ENCODE data around the gene RXRA. TPM values are rescaled to one million over a fixed set of nuclear protein-coding genes. Genes with fewer than 3 reads are reported as not detected.

RXRA gene
- total RNA-seq, 1 experiment from 2014 or later, result 40.5 TPM

DNA sequence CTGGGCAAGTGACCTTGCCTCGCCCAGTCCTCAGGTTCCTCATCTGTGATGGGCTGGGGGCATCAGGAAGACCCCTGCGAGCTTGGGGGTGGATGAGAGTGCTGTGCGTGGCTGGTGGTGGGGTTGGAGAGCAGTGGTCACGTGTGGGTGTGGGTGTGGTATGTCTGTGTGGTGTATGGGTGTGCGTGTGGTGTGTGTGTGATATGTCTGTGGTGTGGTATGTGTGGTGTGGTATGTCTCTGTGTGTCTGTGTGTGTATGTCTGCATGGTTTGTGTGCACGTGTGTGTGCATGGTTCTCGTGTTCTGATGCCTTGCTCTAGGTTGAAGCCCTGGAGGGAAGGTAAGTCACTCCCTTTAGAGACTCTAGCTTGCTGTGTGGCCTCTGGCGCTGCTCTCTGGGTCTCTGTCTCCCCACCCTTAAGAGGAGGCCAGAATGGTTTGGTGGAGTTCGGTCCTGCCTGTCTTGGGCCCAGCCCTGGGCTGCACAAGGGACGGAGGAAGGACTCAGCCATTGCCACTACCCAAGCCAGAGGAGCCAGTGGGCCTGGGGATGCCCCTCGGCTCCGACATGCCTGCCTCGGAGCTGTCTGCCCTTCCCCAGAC lies 87.0 kb downstream of the RXRA start:
- H3K4me3 ChIP-seq, result no peak overlapping the region
- H3K9me3 ChIP-seq, result no peaks in the 10 kb centered on the region
- H3K36me3 ChIP-seq, result peaks cover 8% of the 10 kb centered on the region
- no peaks in the 10 kb centered on the region for H3K27me3 ChIP-seq
- DNase-seq, result no peak

GRCh38 chr9:134413890-134414623 lies 87.8 kb downstream of the RXRA start:
- Histone ChIP-seq H3K36me3 (peaks cover 8% of the 10 kb centered on the region), H3K4me3 (no peak overlapping the region), H3K9me3 (no peaks in the 10 kb centered on the region), H3K27me3 (no peaks in the 10 kb centered on the region)
- DNase-seq, result peak; percentile 96

DNA sequence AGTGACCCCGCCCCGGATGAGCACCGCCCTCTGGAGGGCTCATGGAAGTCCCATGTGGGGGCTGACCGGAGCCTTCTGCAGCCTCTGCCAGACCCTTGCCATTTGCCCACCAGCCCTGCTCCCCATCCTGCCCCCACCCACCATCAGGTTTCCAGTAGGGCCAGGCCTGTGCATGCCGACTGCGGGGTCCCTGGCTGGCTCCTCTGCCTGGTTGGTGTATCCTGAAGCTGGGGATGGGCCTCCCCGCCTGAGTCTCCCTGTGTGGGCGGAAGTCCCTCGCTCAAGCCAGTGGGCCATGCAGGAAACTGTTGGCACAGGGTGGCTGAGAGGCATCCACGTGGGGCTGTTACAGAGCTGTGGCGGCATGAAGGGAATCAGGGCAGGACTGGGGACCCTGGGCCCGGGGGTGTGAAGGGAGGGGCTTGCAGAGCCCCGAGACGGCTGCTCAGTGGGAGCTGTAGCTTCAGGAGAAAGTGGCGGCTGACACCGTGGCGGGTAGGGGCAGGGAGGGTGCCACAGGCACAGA lies 88.7 kb downstream of the RXRA start:
- DNase-seq, result no peak
- H3K9me3 ChIP-seq, result no peaks in the 10 kb centered on the region
- H3K36me3 ChIP-seq, result peaks cover 8% of the 10 kb centered on the region
- no peaks in the 10 kb centered on the region for H3K27me3 ChIP-seq
- H3K4me3 ChIP-seq, result no peak overlapping the region

GRCh38 chr9:134416385-134417015 lies 90.2 kb downstream of the RXRA start:
- Histone ChIP-seq H3K36me3 (peaks cover 8% of the 10 kb centered on the region), H3K4me3 (no peak overlapping the region), H3K27me3 (no peaks in the 10 kb centered on the region), H3K9me3 (no peaks in the 10 kb centered on the region)
- no peak for DNase-seq

DNA sequence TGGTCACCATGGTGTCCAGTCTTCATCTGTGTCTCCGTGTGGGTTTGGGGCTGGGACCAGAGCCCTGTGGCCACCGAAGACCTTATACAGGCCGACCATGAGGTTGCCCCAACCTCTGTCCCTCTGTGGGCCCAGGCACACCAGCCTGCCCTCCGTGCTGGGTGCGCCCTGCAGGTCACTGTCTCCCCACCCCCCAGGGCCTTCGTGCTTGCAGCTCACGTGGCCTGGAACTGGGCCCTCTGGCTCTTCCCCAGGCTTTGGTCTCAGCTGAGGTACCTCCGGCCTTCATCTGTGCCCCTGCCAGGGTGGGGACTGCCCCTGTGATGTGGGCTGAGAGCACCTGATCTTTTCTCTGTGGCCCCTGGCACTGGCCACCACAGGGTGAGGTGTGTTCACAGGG lies 92.1 kb downstream of the RXRA start:
- no peak overlapping the region for H3K4me3 ChIP-seq
- no peaks in the 10 kb centered on the region for H3K27me3 ChIP-seq
- DNase-seq, result no peak
- H3K36me3 ChIP-seq, result peaks cover 16% of the 10 kb centered on the region
- no peaks in the 10 kb centered on the region for H3K9me3 ChIP-seq

DNA sequence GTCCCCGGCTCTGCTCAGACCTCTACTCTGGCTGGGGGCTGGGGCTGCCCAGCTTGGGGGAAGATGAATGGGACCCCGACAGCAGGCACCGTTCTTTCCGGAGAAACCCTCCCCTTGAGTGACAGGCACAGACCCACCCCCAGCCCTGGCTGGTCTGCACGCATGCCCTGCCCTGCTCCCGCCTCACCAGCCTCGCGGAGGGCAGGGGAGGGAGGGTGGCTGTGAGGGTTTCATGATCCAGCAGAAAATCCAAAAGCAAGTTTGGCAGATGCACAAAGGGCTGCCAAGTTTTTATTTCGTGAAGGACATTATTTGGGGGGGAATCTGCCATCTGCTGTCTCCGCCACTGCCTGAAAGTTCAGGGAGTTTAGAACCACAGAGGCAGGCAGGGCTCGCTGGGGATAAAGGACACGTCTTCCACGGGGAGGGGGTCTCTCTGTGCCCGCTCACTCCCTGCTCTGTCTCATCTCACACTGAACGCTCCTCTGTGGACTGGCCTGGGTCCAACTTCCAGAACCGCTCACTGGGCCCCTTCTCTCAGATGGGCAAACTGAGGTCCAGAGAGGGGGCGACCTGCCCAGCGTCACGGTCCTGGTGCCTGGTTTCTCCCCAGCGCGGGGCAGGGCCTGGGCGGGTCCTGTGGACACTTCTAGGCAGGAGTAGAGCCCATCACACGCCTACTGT lies 92.9 kb downstream of the RXRA start:
- H3K9me3 ChIP-seq, result no peaks in the 10 kb centered on the region
- H3K4me3 ChIP-seq, result no peak overlapping the region
- H3K36me3 ChIP-seq, result peaks cover 16% of the 10 kb centered on the region
- H3K27me3 ChIP-seq, result no peaks in the 10 kb centered on the region
- no peak for DNase-seq

DNA sequence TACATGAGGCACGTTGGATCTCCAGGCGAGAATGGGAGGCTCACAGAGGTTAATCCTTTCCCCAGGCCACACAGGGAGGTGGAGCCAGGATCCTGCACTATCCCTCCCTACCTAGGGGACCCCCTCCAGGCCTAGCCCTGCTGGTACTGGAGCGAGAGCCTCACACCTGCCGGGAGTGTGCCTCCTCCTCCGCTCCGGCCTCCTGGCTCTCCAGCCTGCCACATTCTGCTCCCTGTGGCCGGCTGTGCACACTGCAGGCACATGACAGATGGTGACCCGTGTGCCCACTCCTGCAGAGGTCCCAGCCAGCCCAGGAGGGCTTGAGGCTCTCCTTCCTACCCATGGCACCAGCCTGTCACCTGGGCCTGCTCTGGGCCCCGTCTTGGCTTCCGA lies 93.4 kb downstream of the RXRA start:
- Histone ChIP-seq H3K9me3 (no peaks in the 10 kb centered on the region), H3K36me3 (peaks cover 16% of the 10 kb centered on the region), H3K4me3 (no peak overlapping the region), H3K27me3 (no peaks in the 10 kb centered on the region)
- DNase-seq, result no peak

DNA sequence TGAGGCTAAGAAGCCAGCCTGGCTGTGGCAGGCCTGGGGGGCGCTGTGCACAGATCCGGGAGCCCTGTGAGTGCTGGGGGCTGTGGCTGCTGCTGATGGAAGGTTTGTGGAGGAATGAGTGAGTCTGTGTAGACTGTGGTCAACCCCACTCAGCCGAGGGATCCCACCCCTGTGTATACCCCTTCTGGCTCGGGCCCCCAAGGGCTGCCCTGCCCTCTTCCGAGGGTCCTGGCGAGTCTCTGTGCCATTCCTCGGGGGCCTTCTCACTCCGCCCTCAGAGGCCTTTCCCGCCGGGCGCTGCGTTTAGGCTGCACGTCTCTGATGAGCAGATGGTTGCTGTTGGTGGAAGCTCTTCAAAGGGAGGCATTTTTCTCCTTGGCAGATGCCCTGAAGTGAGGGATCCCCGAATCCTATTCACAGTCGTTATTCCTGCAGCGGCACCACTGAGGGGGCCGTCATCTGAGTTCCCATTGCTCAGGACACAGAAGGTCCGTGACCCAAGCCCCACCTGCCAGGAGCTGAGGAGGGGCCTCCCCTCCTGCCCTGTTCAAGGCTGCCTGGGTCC lies 94.1 kb downstream of the RXRA start:
- Histone ChIP-seq H3K4me3 (no peak overlapping the region), H3K36me3 (peaks cover 16% of the 10 kb centered on the region), H3K27me3 (no peaks in the 10 kb centered on the region), H3K9me3 (no peaks in the 10 kb centered on the region)
- no peak for DNase-seq

GRCh38 chr9:134420974-134421432 lies 94.7 kb downstream of the RXRA start:
- Histone ChIP-seq H3K4me3 (no peak overlapping the region), H3K27me3 (no peaks in the 10 kb centered on the region), H3K36me3 (peaks cover 16% of the 10 kb centered on the region), H3K9me3 (no peaks in the 10 kb centered on the region)
- no peak for DNase-seq

- no peaks in the 10 kb centered on the region for H3K27me3 ChIP-seq
- DNase-seq, result no peak
- no peaks in the 10 kb centered on the region for H3K9me3 ChIP-seq
- peaks cover 12% of the 10 kb centered on the region for H3K36me3 ChIP-seq
- no peak overlapping the region for H3K4me3 ChIP-seq
These were observed 95.6 kb downstream of the RXRA start for GRCh38 chr9:134421888-134422287.

DNA sequence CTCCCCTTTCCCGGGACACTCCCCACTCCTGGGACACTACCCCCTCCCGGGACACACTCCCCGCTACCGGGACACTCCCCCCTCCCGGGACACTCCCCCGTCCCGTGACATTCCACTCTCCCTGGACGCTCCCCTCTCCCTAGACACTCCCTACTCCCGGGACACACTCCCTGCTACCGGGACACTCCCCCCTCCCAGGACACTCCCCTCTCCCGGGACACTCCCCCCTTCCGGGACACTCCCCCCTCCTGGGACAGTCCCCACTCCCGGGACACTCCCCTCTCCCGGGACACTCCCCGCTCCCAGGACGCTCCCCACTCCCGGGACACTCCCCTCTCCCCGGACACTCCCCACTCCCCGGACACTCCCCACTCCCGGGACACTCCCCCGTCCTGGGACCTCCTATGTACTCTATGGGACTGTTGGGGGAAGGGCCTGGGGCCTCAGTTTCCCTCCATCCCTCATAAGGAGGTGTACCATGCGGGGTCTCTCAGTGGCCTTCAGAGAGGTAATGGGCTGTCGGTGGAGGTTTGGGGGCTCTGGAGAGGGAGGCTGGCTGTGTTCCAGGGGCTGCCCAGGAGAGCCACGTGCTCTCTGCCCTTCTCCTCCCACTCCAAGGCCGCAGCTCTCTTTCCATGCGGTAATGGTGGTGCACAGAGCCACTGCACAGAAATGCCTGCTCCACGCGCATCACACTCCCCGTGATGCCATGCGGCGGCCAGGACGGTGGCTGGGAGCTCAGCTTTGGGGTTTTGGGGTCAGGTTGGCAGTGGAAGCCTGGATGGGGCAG lies 96.2 kb downstream of the RXRA start:
- H3K4me3 ChIP-seq, result no peak overlapping the region
- no peaks in the 10 kb centered on the region for H3K27me3 ChIP-seq
- no peaks in the 10 kb centered on the region for H3K9me3 ChIP-seq
- H3K36me3 ChIP-seq, result peaks cover 10% of the 10 kb centered on the region
- no peak for DNase-seq

DNA sequence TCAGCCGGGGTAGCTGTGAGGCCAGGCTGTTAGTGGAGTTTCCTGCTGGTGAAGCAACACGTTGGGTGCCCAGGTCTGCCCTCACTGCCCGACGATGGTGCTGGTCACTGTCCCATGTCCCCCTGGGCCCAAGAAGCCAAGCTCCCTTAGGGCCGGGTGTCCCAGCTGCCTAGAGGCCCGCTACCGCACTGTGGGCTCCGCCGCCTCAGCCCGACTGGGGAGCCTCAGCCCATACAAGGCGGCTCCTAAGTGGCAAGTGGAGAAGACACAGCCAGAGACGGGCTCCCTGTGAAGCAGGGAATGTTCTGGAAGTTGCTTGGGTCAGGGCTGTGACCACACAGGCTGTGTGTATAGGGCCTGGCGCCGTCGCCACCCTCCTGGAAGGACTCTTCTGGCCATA lies 96.9 kb downstream of the RXRA start:
- H3K36me3 ChIP-seq, result peaks cover 10% of the 10 kb centered on the region

GRCh38 chr9:134423749-134424148 lies 97.5 kb downstream of the RXRA start:
- no peak overlapping the region for H3K4me3 ChIP-seq
- no peaks in the 10 kb centered on the region for H3K27me3 ChIP-seq
- no peaks in the 10 kb centered on the region for H3K9me3 ChIP-seq
- H3K36me3 ChIP-seq, result peaks cover 11% of the 10 kb centered on the region
- no peak for DNase-seq

More for the DNA sequence above, 96.9 kb downstream of the RXRA start:
- no peak overlapping the region for H3K4me3 ChIP-seq
- no peaks in the 10 kb centered on the region for H3K27me3 ChIP-seq
- DNase-seq, result no peak
- H3K9me3 ChIP-seq, result no peaks in the 10 kb centered on the region

DNA sequence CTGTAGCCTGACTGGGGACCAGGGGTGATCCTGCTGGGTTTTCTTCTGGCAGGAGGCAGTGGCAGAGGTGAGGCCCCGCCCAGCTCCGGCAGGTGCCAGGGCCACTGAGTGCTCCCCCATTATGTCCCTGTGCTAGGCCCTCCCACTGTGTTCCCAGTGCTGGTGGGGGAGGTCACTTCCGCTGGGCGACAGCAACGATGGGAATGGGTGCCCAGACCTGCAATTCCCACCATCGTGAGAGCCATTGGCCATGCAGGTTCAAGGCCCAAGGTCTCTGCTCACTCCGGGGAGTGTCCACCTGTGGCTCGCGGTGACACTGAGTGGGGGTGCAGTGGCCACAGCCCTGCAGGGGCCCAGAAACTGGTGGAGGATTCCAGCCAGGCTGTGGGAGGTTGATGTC lies 98.6 kb downstream of the RXRA start:
- no peaks in the 10 kb centered on the region for H3K27me3 ChIP-seq
- no peak overlapping the region for H3K4me3 ChIP-seq
- H3K36me3 ChIP-seq, result peaks cover 16% of the 10 kb centered on the region
- no peaks in the 10 kb centered on the region for H3K9me3 ChIP-seq
- DNase-seq, result no peak

DNA sequence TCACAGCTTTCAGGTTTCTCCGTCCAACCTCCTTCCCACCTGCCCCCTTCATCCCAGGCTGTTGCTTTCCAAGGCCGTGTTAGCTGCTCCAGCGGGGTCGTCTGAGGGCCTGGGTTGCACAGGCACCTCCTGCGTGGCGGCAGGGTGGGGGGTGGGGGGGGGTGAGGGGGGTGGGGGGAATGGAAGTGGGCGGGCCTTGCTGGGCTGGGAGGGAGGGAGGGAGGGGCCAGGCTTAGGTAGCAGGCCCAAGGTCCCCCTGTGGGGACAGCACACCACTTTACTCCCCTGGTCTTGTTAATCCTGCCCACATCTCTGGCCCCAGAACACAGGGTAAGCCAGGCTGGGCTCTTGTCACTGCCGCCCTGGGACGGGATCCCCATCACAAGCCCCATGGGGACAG lies 99.1 kb downstream of the RXRA start:
- Histone ChIP-seq H3K4me3 (no peak overlapping the region), H3K36me3 (peaks cover 16% of the 10 kb centered on the region), H3K9me3 (no peaks in the 10 kb centered on the region), H3K27me3 (no peaks in the 10 kb centered on the region)
- no peak for DNase-seq

GRCh38 chr9:134425812-134426211 lies 99.6 kb downstream of the RXRA start:
- DNase-seq, result no peak
- peaks cover 16% of the 10 kb centered on the region for H3K36me3 ChIP-seq
- H3K4me3 ChIP-seq, result no peak overlapping the region
- H3K27me3 ChIP-seq, result no peaks in the 10 kb centered on the region
- no peaks in the 10 kb centered on the region for H3K9me3 ChIP-seq
